Spleen (tissue), 11 donors: ENCODE measurements around the gene WARS2. TPM values are rescaled to one million over a fixed set of nuclear protein-coding genes. Genes with fewer than 3 reads are reported as not detected.

ENCODE experiments used
- DNase-seq: peaks from one replicate; pipeline ENCODE4 v3.0.0-alpha.2; 2020
- H3K27ac ChIP-seq, 8 donors: fragments of 200-600 bp; sonication (generic) in 7 of 8; 1 replicate in 4 of 8; 2 replicates in 4 of 8; pipeline versions ENCODE4 v1.5.0 to v1.8.0; 2016 to 2021; ENCODE audit warnings: inconsistent platforms in 4 of 8, mild to moderate bottlenecking in 4 of 8, moderate library complexity in 1 of 8
- H3K27me3 ChIP-seq, 7 donors: fragments of 200-600 bp; sonication (generic) in 6 of 7; replicated peaks in 1 of 7; 1 replicate in 4 of 7; 2 replicates in 3 of 7; pipeline versions ENCODE4 v1.5.0 to v1.8.0; 2016 to 2021; ENCODE audit warnings: inconsistent platforms in 3 of 7, mild to moderate bottlenecking in 1 of 7
- H3K36me3 ChIP-seq, 6 donors: fragments of 200-600 bp; sonication (generic) in 5 of 6; 1 replicate in 4 of 6; 2 replicates in 2 of 6; pipeline versions ENCODE4 v1.5.0 to v1.8.0; 2016 to 2021; ENCODE audit warnings: inconsistent platforms in 2 of 6
- H3K4me1 ChIP-seq, 6 donors: fragments of 200-600 bp; sonication (generic) in 5 of 6; 1 replicate in 3 of 6; 2 replicates in 3 of 6; pipeline versions ENCODE4 v1.5.0 to v1.8.0; 2016 to 2021; ENCODE audit warnings: inconsistent platforms in 3 of 6
- H3K4me3 ChIP-seq, 8 donors: fragments of 200-600 bp; sonication (generic) in 7 of 8; 1 replicate in 4 of 8; 2 replicates in 4 of 8; pipeline versions ENCODE4 v1.5.0 to v1.8.0; 2016 to 2021; ENCODE audit warnings: inconsistent platforms in 4 of 8, mild to moderate bottlenecking in 4 of 8, moderate library complexity in 2 of 8
- H3K9me3 ChIP-seq, 8 donors: fragments of 200-600 bp; sonication (generic) in 7 of 8; 1 replicate in 4 of 8; 2 replicates in 4 of 8; pipeline versions ENCODE4 v1.5.0 to v1.8.0; 2016 to 2021; ENCODE audit warnings: inconsistent platforms in 4 of 8
- POLR2A ChIP-seq, 3 donors: fragments of 450-650 bp; IDR thresholded peaks; one replicate each; pipeline ENCODE4 v1.5.1; 2017; ENCODE audit warnings: antibody characterized with exemption in 3 of 3, mild to moderate bottlenecking in 1 of 3
- POLR2AphosphoS5 ChIP-seq, 3 donors: sonication (generic); formaldehyde crosslinking; IDR thresholded peaks; one replicate each; pipeline ENCODE4 v1.5.1; 2017; ENCODE audit warnings: antibody characterized with exemption in 3 of 3
- WGBS, 5 donors: extraction: QIAGEN DNeasy Blood & Tissue Kit in 3 of 5; methylation state at CpG; one replicate each; pipeline versions ENCODE4 v1.1.5 to v1.1.7; 2013 to 2018; 5-methylcytosine and 5-hydroxymethylcytosine counted together
- intact Hi-C: fragments of 100-400 bp; cut with DNase I; formaldehyde crosslinking; loops from one replicate; pipeline ENCODE4 v1.15.0; 2023; ENCODE audit warnings: low total_unique reads
- polyA plus RNA-seq, 3 donors: library from polyadenylated mRNA; stranded (reverse); fragments of 200-250 nt; gene quantifications; one replicate each; pipeline ENCODE4 v1.2.1, GENCODE V29; 2013
- total RNA-seq, 7 donors: library from RNA; depleted of rRNA in 3 of 7; stranded (reverse); fragments of >200 nt in 3 of 7; fragmentation: NEBNext Ultra II Directional in 4 of 7; extraction: Animal tissue kit (Norgen Biotek cat#: 25700) in 4 of 7; gene quantifications; one replicate each; pipeline versions ENCODE4 v1.1.0 to v1.2.1, GENCODE V29; 2016 to 2021
- TF ChIP-seq, protein P1 (sequence below), 11 experiments: fragments of 200-600 bp in 7 of 11; fragments of 450-650 bp in 4 of 11; sonication (generic) in 4 of 11; IDR thresholded peaks in 8 of 11; conservative IDR thresholded peaks in 3 of 11; 1 replicate in 7 of 11; 2 replicates in 4 of 11; pipeline versions ENCODE4 v1.4.0 to v1.8.0; 2016 to 2021; ENCODE audit warnings: antibody characterized with exemption in 11 of 11, inconsistent platforms in 4 of 11, mild to moderate bottlenecking in 1 of 11
- donor health status: healthy with polysubstance abuse.
- donor health status: DM: no; HTN: no; CAD: no; lungs with moderate emphysema.
- donor health status: DM: no; HTN: no; CAD: no.
- donor health status: Bipolar disorder and iron deficiency.
- donor health status: healthy.
- donor health status: DM: no; HTN: no; CAD: no.
- donor health status: DM: yes; HTN: yes; CAD: no.

Gene WARS2
- total and polyA plus RNA-seq, 10 donors: 2.9 to 13.0 (median 8.5) TPM

DNA sequence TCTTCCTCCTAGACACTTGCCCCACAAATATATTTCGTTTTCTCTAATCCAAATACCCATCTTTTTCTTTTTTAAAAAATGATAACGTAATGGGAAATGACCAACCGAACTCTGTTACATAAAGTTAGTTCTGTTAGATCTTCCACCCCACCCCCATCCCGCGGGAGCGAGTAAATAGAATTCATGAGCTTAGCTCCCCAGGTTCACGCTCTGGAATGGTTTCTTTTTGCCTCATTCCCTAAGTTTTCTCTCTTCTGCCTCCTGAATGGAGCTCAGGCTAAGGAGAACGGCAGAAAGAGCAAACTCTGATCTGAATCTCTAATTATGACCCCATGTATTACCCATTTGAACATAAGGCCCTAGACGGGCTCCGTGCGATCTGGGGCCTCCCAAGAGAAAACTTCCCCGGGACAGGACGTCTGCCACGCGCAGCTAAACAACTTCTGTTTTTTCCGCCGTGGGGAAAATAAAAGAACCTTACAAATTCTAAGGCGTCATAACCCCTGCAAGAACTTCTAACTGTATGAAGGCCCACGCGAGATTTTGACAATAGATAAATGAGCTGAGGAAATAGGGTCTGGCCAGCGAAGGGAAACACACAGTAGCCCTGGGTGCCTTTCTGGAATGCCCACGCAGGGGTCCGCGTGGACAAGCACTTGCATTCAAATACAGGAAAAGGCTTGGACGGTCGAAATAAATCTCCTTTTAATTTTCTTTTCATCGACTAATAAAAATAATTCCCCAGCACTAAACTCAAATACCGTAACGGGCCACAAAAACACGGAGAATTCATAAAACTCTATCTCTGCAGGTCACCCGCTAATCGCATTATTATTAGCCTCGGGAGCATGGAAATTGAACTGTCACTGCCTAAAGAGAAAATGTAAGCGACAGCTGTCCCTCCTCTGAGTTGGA is 154.6 kb downstream of the WARS2 start:
- peaks cover 8 to 63% (median 34%) of the 10 kb centered on the region in 6 donors for H3K4me1 ChIP-seq
- DNase-seq: no peak
- peaks cover 18 to 100% (median 99%) of the 10 kb centered on the region in 7 donors for H3K27me3 ChIP-seq
- no peak overlapping the region for H3K27ac ChIP-seq
- peak overlapping the region in 1 of 8 donors; percentile 57 for H3K4me3 ChIP-seq
- peaks cover 0 to 42% (median 0%) of the 10 kb centered on the region in 8 donors for H3K9me3 ChIP-seq
- WGBS, 5 donors: 8 to 16% (median 12%) methylated on average over 34 of the region's 34 CpGs
- no peaks in the 10 kb centered on the region for H3K36me3 ChIP-seq
- intact Hi-C loops: no loop called here
- TF ChIP-seq POLR2A (IDR thresholded peaks at IDR 0.05) (no peak), POLR2AphosphoS5 (IDR thresholded peaks at IDR 0.05) (no peak)
- TF ChIP-seq, protein P1, sequence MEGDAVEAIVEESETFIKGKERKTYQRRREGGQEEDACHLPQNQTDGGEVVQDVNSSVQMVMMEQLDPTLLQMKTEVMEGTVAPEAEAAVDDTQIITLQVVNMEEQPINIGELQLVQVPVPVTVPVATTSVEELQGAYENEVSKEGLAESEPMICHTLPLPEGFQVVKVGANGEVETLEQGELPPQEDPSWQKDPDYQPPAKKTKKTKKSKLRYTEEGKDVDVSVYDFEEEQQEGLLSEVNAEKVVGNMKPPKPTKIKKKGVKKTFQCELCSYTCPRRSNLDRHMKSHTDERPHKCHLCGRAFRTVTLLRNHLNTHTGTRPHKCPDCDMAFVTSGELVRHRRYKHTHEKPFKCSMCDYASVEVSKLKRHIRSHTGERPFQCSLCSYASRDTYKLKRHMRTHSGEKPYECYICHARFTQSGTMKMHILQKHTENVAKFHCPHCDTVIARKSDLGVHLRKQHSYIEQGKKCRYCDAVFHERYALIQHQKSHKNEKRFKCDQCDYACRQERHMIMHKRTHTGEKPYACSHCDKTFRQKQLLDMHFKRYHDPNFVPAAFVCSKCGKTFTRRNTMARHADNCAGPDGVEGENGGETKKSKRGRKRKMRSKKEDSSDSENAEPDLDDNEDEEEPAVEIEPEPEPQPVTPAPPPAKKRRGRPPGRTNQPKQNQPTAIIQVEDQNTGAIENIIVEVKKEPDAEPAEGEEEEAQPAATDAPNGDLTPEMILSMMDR (IDR thresholded peaks at IDR 0.05 in 8 of 11, conservative IDR thresholded peaks at IDR 0.05 in 3 of 11): no peak

DNA sequence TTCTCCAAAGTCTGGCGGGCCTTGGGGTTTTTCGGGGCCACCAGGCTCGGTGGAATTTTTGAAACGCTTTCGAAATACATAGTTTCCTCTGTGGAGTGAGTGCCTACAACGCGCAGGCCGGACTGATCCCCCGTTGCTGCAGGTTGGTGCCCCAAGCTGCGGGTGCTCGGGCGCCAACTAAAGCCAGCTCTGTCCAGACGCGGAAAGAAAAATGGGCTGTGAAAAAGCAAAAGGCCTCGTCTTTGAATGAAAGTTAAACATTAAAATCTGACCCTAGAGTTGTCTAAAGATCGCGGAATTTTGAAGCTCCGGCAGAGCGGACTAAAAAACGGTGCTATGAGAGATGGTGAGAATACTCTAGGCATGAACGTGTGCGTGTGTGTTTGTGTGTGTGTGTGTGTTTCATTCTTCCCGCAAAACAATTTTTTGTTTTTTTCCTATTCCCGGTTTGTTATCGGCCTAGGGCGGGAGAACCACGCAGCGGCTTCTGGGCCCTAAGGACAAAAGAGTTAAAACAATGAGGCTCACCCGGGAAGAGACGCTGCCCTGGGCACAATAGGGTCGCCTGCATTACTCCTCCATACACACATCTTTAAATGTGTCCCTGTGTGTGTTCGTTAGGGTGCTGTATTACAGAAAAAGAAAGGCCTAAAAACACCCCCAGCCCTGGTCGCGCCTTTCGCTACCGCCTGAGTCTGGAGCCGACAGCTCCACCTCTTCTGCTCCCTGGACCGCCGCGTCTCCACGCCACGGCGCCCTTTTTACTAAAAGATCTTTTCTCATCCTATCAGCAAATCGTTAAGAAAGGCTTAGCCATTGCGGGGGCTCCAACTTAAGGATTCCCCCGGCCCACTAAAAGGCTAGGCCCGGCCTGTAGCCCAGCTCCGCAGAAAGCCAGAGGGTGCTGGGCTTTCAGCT is 155.5 kb downstream of the WARS2 start:
- DNase-seq: no peak
- H3K36me3 ChIP-seq: no peaks in the 10 kb centered on the region
- peaks cover 0 to 42% (median 0%) of the 10 kb centered on the region in 8 donors for H3K9me3 ChIP-seq
- intact Hi-C loops: no loop called here
- H3K4me1 ChIP-seq: peaks cover 8 to 64% (median 36%) of the 10 kb centered on the region in 6 donors
- peaks cover 18 to 100% (median 99%) of the 10 kb centered on the region in 7 donors for H3K27me3 ChIP-seq
- TF ChIP-seq, protein P1 (IDR thresholded peaks at IDR 0.05 in 8 of 11, conservative IDR thresholded peaks at IDR 0.05 in 3 of 11): no peak
- TF ChIP-seq POLR2AphosphoS5 (IDR thresholded peaks at IDR 0.05) (no peak), POLR2A (IDR thresholded peaks at IDR 0.05) (no peak)
- H3K4me3 ChIP-seq: peak overlapping the region in 5 of 8 donors; percentile 5 to 57 (median 22)
- 10 to 21% (median 13%) methylated on average over 48 of the region's 48 CpGs for WGBS, 5 donors
- no peak overlapping the region for H3K27ac ChIP-seq

DNA sequence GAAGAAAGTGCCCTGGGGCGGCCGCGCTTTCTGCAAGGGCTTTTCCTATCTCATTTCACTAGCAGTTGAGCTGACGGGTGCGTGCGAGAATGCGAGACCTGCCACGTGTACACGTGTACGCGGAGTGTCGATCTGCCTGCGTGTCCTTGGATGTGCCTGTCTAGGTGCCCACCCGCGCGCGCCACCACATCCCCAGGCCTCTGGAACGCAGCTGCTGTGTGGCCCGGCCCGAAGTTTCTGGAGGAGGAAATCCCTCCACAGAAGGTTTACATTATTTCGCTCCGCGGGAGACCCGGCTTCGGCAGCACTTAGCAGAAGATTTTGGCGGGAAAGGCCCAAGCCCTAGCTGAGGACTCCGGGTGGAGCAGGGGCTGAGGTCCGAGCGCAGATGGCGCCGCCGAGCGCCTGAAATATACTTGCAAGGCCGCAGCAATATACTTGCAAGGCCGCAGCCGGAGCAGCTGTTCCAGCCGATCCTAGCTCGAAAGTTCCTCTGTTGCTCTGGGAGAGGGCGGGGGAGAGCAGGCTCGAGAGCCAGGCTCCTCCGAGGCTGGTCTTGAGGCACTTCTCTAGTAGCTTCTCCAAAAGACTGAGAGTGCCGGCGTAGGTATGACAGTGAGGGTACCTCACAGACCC is 156.2 kb downstream of the WARS2 start:
- Histone ChIP-seq H3K4me1 (peaks cover 8 to 64% (median 43%) of the 10 kb centered on the region in 6 donors), H3K27me3 (peaks cover 18 to 100% (median 99%) of the 10 kb centered on the region in 7 donors), H3K36me3 (no peaks in the 10 kb centered on the region), H3K4me3 (peak overlapping the region in 5 of 8 donors; percentile 5 to 57 (median 22)), H3K27ac (no peak overlapping the region), H3K9me3 (peaks cover 0 to 46% (median 0%) of the 10 kb centered on the region in 8 donors)
- TF ChIP-seq POLR2AphosphoS5 (IDR thresholded peaks at IDR 0.05) (no peak), POLR2A (IDR thresholded peaks at IDR 0.05) (no peak)
- TF ChIP-seq, protein P1 (IDR thresholded peaks at IDR 0.05 in 8 of 11, conservative IDR thresholded peaks at IDR 0.05 in 3 of 11): no peak
- no peak for DNase-seq
- intact Hi-C loops: no loop called here
- WGBS, 5 donors: 4 to 17% (median 8%) methylated on average over 29 to 43 of the region's 43 CpGs
